ENCODE data around the gene RALGDS. TPM values are rescaled to one million over a fixed set of nuclear protein-coding genes. Genes with fewer than 3 reads are reported as not detected.
A peak's percentile ranks its signal among the peaks of the same experiment; 100 is the strongest.

RALGDS gene
- 36.1 TPM for total RNA-seq (2021; ENCODE audit: unreplicated experiment)
- polyA plus RNA-seq (2012): 42.3 and 53.5 TPM in 2 replicates
- percentile 46 among the genes with signal in this experiment for Bru-seq, nascent RNA
- percentile 74 among the genes with signal in this experiment for BruChase-seq, experiment 1, labeled RNA remaining after a 6-hour chase
- percentile 68 among the genes with signal in this experiment for BruChase-seq, experiment 2, labeled RNA remaining after a 2-hour chase
- long read RNA-seq, transcript RALGDS-205 (18 exons, 3,801 nt): major isoform, 20 of 77 reads
- long read RNA-seq, partial matches to known transcripts: 14 of 77 reads
- long read RNA-seq, other reads (novel, unspliced or antisense): 41 of 77 reads

- ChIA-PET CTCF (interaction anchor here (3.1 kb wide), 1 partner anchor 23 kb away, joined by 20 read pairs; no protein-coding TSS in a partner anchor), RAD21 (ENCODE audit: low non-redundant PET in 1 of 2, low total read pairs in 2 of 2, uncharacterized antibody in 2 of 2, unreplicated experiment in 2 of 2) (no interaction called here), POLR2A (no interaction called here)
- BruUV-seq (replicated peaks): no TSS peak
- H3K27me3 ChIP-seq (ENCODE audit: insufficient read depth, low read length): no peaks in the 10 kb centered on the region
- H3K36me3 ChIP-seq (ENCODE audit: control insufficient read depth in 1 of 2, insufficient read depth in 2 of 2, low read length in 2 of 2): no peaks in the 10 kb centered on the region
- ATAC-seq (peak; percentile 87), DNase-seq (ENCODE audit: low read depth, low spot score) (peak; percentile 56)
- H3K9me2 ChIP-seq (ENCODE audit: insufficient read depth): no peaks in the 10 kb centered on the region
- peak within 1 kb of the TSS; percentile 97 for H3K4me2 ChIP-seq (ENCODE audit: low read length)
- intact Hi-C loops (cut with micrococcal nuclease): loop anchor here (2.0 kb wide), 1 partner anchor 27 kb away; no protein-coding TSS in a partner anchor
- H3K9me3 ChIP-seq (ENCODE audit: control insufficient read depth in 1 of 2, insufficient read depth in 1 of 2, low read depth in 1 of 2, low read length in 2 of 2): no peaks in the 10 kb centered on the region
- TF ChIP-seq ZFX (IDR thresholded peaks at IDR 0.05) (peak; percentile 0; the same call in 1 of the 2 replicates), EZH2phosphoT487 (IDR thresholded peaks at IDR 0.05; ENCODE audit: borderline replicate concordance) (no peak)
- H4K20me1 ChIP-seq (ENCODE audit: insufficient read depth): no peaks in the 10 kb centered on the region
- H3K4me3 ChIP-seq (replicated peaks in 1 of 2; ENCODE audit: low read depth in 1 of 2, low read length in 2 of 2): peak within 1 kb of the TSS; percentile 62 to 80
- peak within 1 kb of the TSS; percentile 79 for H3K27ac ChIP-seq (ENCODE audit: low read depth, low read length)
- H3K4me1 ChIP-seq (ENCODE audit: control insufficient read depth in 1 of 2, insufficient read depth in 2 of 2, low read length in 2 of 2): peaks cover 10 to 37% of the 10 kb centered on the region in 2 experiments
- no peak within 1 kb of the TSS for H2AFZ ChIP-seq (ENCODE audit: low read depth, low read length, poor library complexity, severe bottlenecking)
- H3K9ac ChIP-seq (ENCODE audit: low read length): peak within 1 kb of the TSS; percentile 85
- H3K79me2 ChIP-seq (ENCODE audit: insufficient read depth, low read length): peaks cover 33% of the 10 kb centered on the region
These were observed at the start of gene RALGDS for GRCh38 chr9:133121198-133121914. RALGDS (minus strand) TSS chr9:133121240; CDS start chr9:133121154, 86 bp downstream.

GRCh38 chr9:133170716-133171115, 49.7 kb upstream of the RALGDS start:
- Histone ChIP-seq H2AFZ (ENCODE audit: low read depth, low read length, poor library complexity, severe bottlenecking) (no peak overlapping the region), H3K9me3 (ENCODE audit: control insufficient read depth in 1 of 2, insufficient read depth in 1 of 2, low read depth in 1 of 2, low read length in 2 of 2) (no peaks in the 10 kb centered on the region), H4K20me1 (ENCODE audit: insufficient read depth) (no peaks in the 10 kb centered on the region), H3K4me3 (replicated peaks in 1 of 2; ENCODE audit: low read depth in 1 of 2, low read length in 2 of 2) (no peak overlapping the region), H3K4me1 (ENCODE audit: control insufficient read depth in 1 of 2, insufficient read depth in 2 of 2, low read length in 2 of 2) (no peaks in the 10 kb centered on the region), H3K9me2 (ENCODE audit: insufficient read depth) (no peaks in the 10 kb centered on the region), H3K79me2 (ENCODE audit: insufficient read depth, low read length) (no peaks in the 10 kb centered on the region), H3K27ac (ENCODE audit: low read depth, low read length) (no peak overlapping the region), H3K4me2 (ENCODE audit: low read length) (no peak overlapping the region), H3K9ac (ENCODE audit: low read length) (no peak overlapping the region), H3K27me3 (ENCODE audit: insufficient read depth, low read length) (0 out of 2 replicates have a peak, but pooled peaks cover 4% of the 10 kb centered on the region), H3K36me3 (ENCODE audit: control insufficient read depth in 1 of 2, insufficient read depth in 2 of 2, low read length in 2 of 2) (no peaks in the 10 kb centered on the region)
- TF ChIP-seq ATF3 (IDR thresholded peaks at IDR 0.05): no peak
- TF ChIP-seq POLR2AphosphoS5 (IDR thresholded peaks at IDR 0.05; ENCODE audit: low read depth, low read length): no peak
- TF ChIP-seq ZBTB33 (IDR thresholded peaks at IDR 0.05; ENCODE audit: extremely low read depth, insufficient replicate concordance, low read length): no peak
- no peak for TF ChIP-seq POLR2A (IDR thresholded peaks at IDR 0.05; ENCODE audit: borderline replicate concordance, extremely low read depth, insufficient read depth, insufficient read length)
- no peak for TF ChIP-seq CEBPB (IDR thresholded peaks at IDR 0.05; ENCODE audit: low read depth)
- no peak for TF ChIP-seq EZH2 (IDR thresholded peaks at IDR 0.05)
- TF ChIP-seq EGR1 (IDR thresholded peaks at IDR 0.05; ENCODE audit: low read depth): no peak
- no peak for TF ChIP-seq FOSL1 (IDR thresholded peaks at IDR 0.05; ENCODE audit: low read depth)
- TF ChIP-seq EZH2phosphoT487 (IDR thresholded peaks at IDR 0.05; ENCODE audit: borderline replicate concordance): no peak
- TF ChIP-seq TCF7L2 (IDR thresholded peaks at IDR 0.05; ENCODE audit: borderline replicate concordance, extremely low read depth, insufficient read depth, insufficient read length): no peak
- intact Hi-C loops (cut with micrococcal nuclease): no loop called here
- ATAC-seq: no peak
- CTCF ChIA-PET: interaction anchor here (1.4 kb wide), 1 partner anchor 10 kb away, joined by 3 read pairs; no protein-coding TSS in a partner anchor
- no TSS peak for BruUV-seq (replicated peaks)
- no peak for DNase-seq (ENCODE audit: low read depth, low spot score)
- POLR2A ChIA-PET: no interaction called here
- RAD21 ChIA-PET (ENCODE audit: low non-redundant PET in 1 of 2, low total read pairs in 2 of 2, uncharacterized antibody in 2 of 2, unreplicated experiment in 2 of 2): no interaction called here
